Measurements from ENCODE around the gene PHLDB1.

DNA sequence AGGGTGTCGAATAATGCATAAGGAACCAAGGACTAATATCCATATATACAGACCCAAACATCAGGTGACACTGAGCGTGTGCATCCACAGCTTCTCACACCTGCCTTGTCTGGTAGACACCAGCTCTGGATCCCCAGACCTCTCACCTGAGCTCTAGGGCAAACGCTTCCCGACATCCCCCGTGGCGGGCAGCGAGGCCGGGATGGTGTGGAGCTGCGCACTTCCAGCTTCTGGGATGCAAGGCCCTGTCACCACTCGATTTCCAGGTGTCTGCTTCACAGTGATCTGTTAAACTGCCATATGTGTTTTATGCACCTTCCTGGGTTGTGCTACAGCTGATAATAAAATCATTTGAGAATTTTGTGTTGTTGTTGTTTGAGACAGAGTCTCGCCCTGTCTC lies 87.4 kb downstream of the PHLDB1 start:
- TF ChIP-seq, protein P1, sequence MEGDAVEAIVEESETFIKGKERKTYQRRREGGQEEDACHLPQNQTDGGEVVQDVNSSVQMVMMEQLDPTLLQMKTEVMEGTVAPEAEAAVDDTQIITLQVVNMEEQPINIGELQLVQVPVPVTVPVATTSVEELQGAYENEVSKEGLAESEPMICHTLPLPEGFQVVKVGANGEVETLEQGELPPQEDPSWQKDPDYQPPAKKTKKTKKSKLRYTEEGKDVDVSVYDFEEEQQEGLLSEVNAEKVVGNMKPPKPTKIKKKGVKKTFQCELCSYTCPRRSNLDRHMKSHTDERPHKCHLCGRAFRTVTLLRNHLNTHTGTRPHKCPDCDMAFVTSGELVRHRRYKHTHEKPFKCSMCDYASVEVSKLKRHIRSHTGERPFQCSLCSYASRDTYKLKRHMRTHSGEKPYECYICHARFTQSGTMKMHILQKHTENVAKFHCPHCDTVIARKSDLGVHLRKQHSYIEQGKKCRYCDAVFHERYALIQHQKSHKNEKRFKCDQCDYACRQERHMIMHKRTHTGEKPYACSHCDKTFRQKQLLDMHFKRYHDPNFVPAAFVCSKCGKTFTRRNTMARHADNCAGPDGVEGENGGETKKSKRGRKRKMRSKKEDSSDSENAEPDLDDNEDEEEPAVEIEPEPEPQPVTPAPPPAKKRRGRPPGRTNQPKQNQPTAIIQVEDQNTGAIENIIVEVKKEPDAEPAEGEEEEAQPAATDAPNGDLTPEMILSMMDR (IDR thresholded peaks at IDR 0.05), result no peak
- no peak for TF ChIP-seq POLR2A (IDR thresholded peaks at IDR 0.05)

Measured in lower leg skin (tissue), 3 donors.